ENCODE data around the gene PSMA6. TPM values are rescaled to one million over a fixed set of nuclear protein-coding genes. Genes with fewer than 3 reads are reported as not detected.
A peak's percentile ranks its signal among the peaks of the same experiment; 100 is the strongest.

Gene PSMA6
- total and polyA plus RNA-seq, 2 of the 13 experiments (the other 11 are each of a cell fraction or from before 2014, with no cell fraction given), result 525 to 1,109 TPM

- FAIRE-seq (no peak), DNase-seq (ENCODE audit: low spot score) (no peak), ATAC-seq (no peak)
- H3K79me2 ChIP-seq (ENCODE audit: insufficient read depth, low read length), result peaks cover 75% of the 10 kb centered on the region
- peaks cover 35% of the 10 kb centered on the region for H4K20me1 ChIP-seq (ENCODE audit: insufficient read depth, low read length)
- no peak overlapping the region for H3K9ac ChIP-seq (ENCODE audit: insufficient read depth, low read depth, low read length)
- no peaks in the 10 kb centered on the region for H3K4me1 ChIP-seq (ENCODE audit: insufficient read depth, low read length)
- in situ Hi-C loops (cut with HindIII; ENCODE audit: extremely low pct_ligation_motif_present, low pct_unique_long_range_greater_than_20kb), result no loop called here
- peaks cover 33 to 70% of the 10 kb centered on the region in 2 experiments for H3K36me3 ChIP-seq (replicated peaks in 1 of 2; ENCODE audit: control insufficient read depth in 1 of 2, insufficient read depth in 2 of 2, low read length in 2 of 2)
- POLR2A ChIA-PET, result interaction anchor here (1.4 to 10.5 kb wide), 3 partner anchors 14 to 98 kb away, joined by 3 to 95 read pairs (median 13); partner anchors contain the start of genes NFKBIA and PSMA6
- no peak overlapping the region for H3K4me3 ChIP-seq (replicated peaks in 1 of 3; ENCODE audit: insufficient read depth in 1 of 3, low read depth in 2 of 3, low read length in 3 of 3)
- BruUV-seq (replicated peaks), result no TSS peak
- TF ChIP-seq RBM22 (optimal IDR thresholded peaks at IDR 0.05; ENCODE audit: low read length) (peak; percentile 35), ZBTB42 (CRISPR knock-in tag; IDR thresholded peaks at IDR 0.05) (peak; percentile 55; the same call in 1 of the 2 replicates), MZF1 (CRISPR knock-in tag; IDR thresholded peaks at IDR 0.05; ENCODE audit: borderline replicate concordance) (0 out of 2 replicates have a peak, but pooled peaks have one; percentile 32)
- TF ChIP-seq, protein P1, sequence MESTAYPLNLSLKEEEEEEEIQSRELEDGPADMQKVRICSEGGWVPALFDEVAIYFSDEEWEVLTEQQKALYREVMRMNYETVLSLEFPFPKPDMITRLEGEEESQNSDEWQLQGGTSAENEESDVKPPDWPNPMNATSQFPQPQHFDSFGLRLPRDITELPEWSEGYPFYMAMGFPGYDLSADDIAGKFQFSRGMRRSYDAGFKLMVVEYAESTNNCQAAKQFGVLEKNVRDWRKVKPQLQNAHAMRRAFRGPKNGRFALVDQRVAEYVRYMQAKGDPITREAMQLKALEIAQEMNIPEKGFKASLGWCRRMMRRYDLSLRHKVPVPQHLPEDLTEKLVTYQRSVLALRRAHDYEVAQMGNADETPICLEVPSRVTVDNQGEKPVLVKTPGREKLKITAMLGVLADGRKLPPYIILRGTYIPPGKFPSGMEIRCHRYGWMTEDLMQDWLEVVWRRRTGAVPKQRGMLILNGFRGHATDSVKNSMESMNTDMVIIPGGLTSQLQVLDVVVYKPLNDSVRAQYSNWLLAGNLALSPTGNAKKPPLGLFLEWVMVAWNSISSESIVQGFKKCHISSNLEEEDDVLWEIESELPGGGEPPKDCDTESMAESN (CRISPR knock-in tag; conservative IDR thresholded peaks at IDR 0.05), result no peak
- CTCF ChIA-PET (ENCODE audit: low intra/inter-chr PET ratio, low total read pairs), result no interaction called here
- no peaks in the 10 kb centered on the region for H3K27me3 ChIP-seq (ENCODE audit: control insufficient read depth in 1 of 2, insufficient read depth in 2 of 2, low read length in 2 of 2)
- no peaks in the 10 kb centered on the region for H3K9me3 ChIP-seq (ENCODE audit: low read length)
- H3K27ac ChIP-seq (ENCODE audit: extremely low read length, insufficient read depth, low read length), result no peak overlapping the region
- no peak overlapping the region for H2AFZ ChIP-seq (ENCODE audit: low read length)
- H3K4me2 ChIP-seq (ENCODE audit: low read depth, low read length), result no peak overlapping the region
- intact Hi-C loops (cut with micrococcal nuclease; ENCODE audit: unreplicated experiment), result no loop called here
- WGBS (ENCODE audit: low lambda C conversion rate), result 82% methylated on average over 5 of the region's 5 CpGs
Observed at GRCh38 chr14:35306114-35306513, 13.9 kb downstream of the PSMA6 start.

- Histone ChIP-seq H3K79me2 (ENCODE audit: insufficient read depth, low read length) (no peaks in the 10 kb centered on the region), H3K9me3 (ENCODE audit: low read length) (no peaks in the 10 kb centered on the region), H3K9ac (ENCODE audit: insufficient read depth, low read depth, low read length) (no peak overlapping the region), H3K36me3 (replicated peaks in 1 of 2; ENCODE audit: control insufficient read depth in 1 of 2, insufficient read depth in 2 of 2, low read length in 2 of 2) (peaks cover 27 to 55% of the 10 kb centered on the region in 2 experiments), H3K4me2 (ENCODE audit: low read depth, low read length) (no peak overlapping the region), H3K27ac (ENCODE audit: extremely low read length, insufficient read depth, low read length) (no peak overlapping the region), H4K20me1 (ENCODE audit: insufficient read depth, low read length) (no peaks in the 10 kb centered on the region), H2AFZ (ENCODE audit: low read length) (no peak overlapping the region), H3K4me3 (replicated peaks in 1 of 3; ENCODE audit: insufficient read depth in 1 of 3, low read depth in 2 of 3, low read length in 3 of 3) (no peak overlapping the region), H3K27me3 (ENCODE audit: control insufficient read depth in 1 of 2, insufficient read depth in 2 of 2, low read length in 2 of 2) (no peaks in the 10 kb centered on the region), H3K4me1 (ENCODE audit: insufficient read depth, low read length) (no peaks in the 10 kb centered on the region)
- POLR2A ChIA-PET, result interaction anchor here (0.6 to 5.3 kb wide), 6 partner anchors 13 to 420 kb away, joined by 3 to 27 read pairs (median 4); partner anchors contain the start of genes NFKBIA and PSMA6
- WGBS (ENCODE audit: low lambda C conversion rate), result 95% methylated on average over 3 of the region's 3 CpGs
- no peak for DNase-seq (ENCODE audit: low spot score)
- CTCF ChIA-PET (ENCODE audit: low intra/inter-chr PET ratio, low total read pairs), result no interaction called here
- FAIRE-seq, result no peak
- in situ Hi-C loops (cut with HindIII; ENCODE audit: extremely low pct_ligation_motif_present, low pct_unique_long_range_greater_than_20kb) (no loop called here), intact Hi-C loops (cut with micrococcal nuclease; ENCODE audit: unreplicated experiment) (no loop called here)
- peak; percentile 14 for ATAC-seq
- BruUV-seq (replicated peaks), result no TSS peak
- TF ChIP-seq RBM22 (optimal IDR thresholded peaks at IDR 0.05; ENCODE audit: low read length) (peak; percentile 95), RAD21 (CRISPR knock-in tag; IDR thresholded peaks at IDR 0.05) (no peak), TEF (CRISPR knock-in tag; IDR thresholded peaks at IDR 0.05) (no peak), ZNF766 (CRISPR knock-in tag; IDR thresholded peaks at IDR 0.05; ENCODE audit: borderline replicate concordance) (no peak), ZNF121 (CRISPR knock-in tag; IDR thresholded peaks at IDR 0.05) (no peak), POLR2AphosphoS2 (IDR thresholded peaks at IDR 0.05; ENCODE audit: low read depth, low read length) (peak; percentile 68; the same call in 1 of the 2 replicates), ZNF292 (CRISPR knock-in tag; IDR thresholded peaks at IDR 0.05; ENCODE audit: borderline replicate concordance, low read depth) (no peak), ZNF761 (CRISPR knock-in tag; conservative IDR thresholded peaks at IDR 0.05) (no peak), SCMH1 (CRISPR knock-in tag; IDR thresholded peaks at IDR 0.05; ENCODE audit: borderline replicate concordance) (no peak), KAT2B (IDR thresholded peaks at IDR 0.05; ENCODE audit: borderline replicate concordance, low read depth, low read length) (no peak), PITX1 (CRISPR knock-in tag; IDR thresholded peaks at IDR 0.05) (no peak), ZNF33B (CRISPR knock-in tag; IDR thresholded peaks at IDR 0.05) (no peak), ZNF558 (CRISPR knock-in tag; IDR thresholded peaks at IDR 0.05; ENCODE audit: borderline replicate concordance) (no peak), FOSL2 (CRISPR knock-in tag; IDR thresholded peaks at IDR 0.05) (no peak), PAF1 (CRISPR knock-in tag; IDR thresholded peaks at IDR 0.05) (no peak)
Observed at GRCh38 chr14:35317820-35318219, 25.6 kb downstream of the PSMA6 start.
